Parathyroid adenoma (tissue), 2 donors: ENCODE results near the gene SIX2.
"Not testable (repeated sequence)": the region's sequence is repeated elsewhere in the genome, so short reads cannot be mapped to it uniquely, and the experiment has no call there.

ENCODE experiments used
- H2AFZ ChIP-seq: fragments of 300-600 bp; sonication (generic); one replicate; pipeline ENCODE4 v1.7.0; 2017; ENCODE audit warnings: antibody characterized with exemption, mild to moderate bottlenecking
- H3K27ac ChIP-seq: fragments of 300-600 bp; sonication (generic); one replicate; pipeline ENCODE4 v1.7.0; 2017
- H3K27me3 ChIP-seq: fragments of 300-600 bp; sonication (generic); one replicate; pipeline ENCODE4 v1.7.0; 2017; ENCODE audit warnings: low read length; ENCODE audit not compliant: control insufficient read depth, insufficient read depth
- H3K36me3 ChIP-seq: fragments of 300-600 bp; sonication (generic); one replicate; pipeline ENCODE4 v1.7.0; 2017; ENCODE audit warnings: low read length; ENCODE audit not compliant: control insufficient read depth, insufficient read depth
- H3K4me1 ChIP-seq: fragments of 300-600 bp; sonication (generic); one replicate; pipeline ENCODE4 v1.7.0; 2017; ENCODE audit warnings: control low read depth
- H3K4me2 ChIP-seq: fragments of 300-600 bp; sonication (generic); one replicate; pipeline ENCODE4 v1.7.0; 2017; ENCODE audit warnings: low read length
- H3K4me3 ChIP-seq: fragments of 300-600 bp; sonication (generic); one replicate; pipeline ENCODE4 v1.7.0; 2017; ENCODE audit warnings: low read depth, low read length
- H3K79me2 ChIP-seq: fragments of 300-600 bp; sonication (generic); one replicate; pipeline ENCODE4 v1.7.0; 2017; ENCODE audit warnings: control low read depth
- H3K9ac ChIP-seq: fragments of 300-600 bp; sonication (generic); one replicate; pipeline ENCODE4 v1.7.0; 2017; ENCODE audit warnings: mild to moderate bottlenecking
- H3K9me3 ChIP-seq: fragments of 300-600 bp; sonication (generic); one replicate; pipeline ENCODE4 v1.7.0; 2017; ENCODE audit warnings: low read length; ENCODE audit not compliant: control insufficient read depth
- TF ChIP-seq, protein P1 (sequence below): fragments of 300-600 bp; sonication (generic); IDR thresholded peaks from one replicate; pipeline ENCODE4 v1.7.0; 2017; ENCODE audit warnings: antibody characterized with exemption, mild to moderate bottlenecking
- donor health status: primary hyperparathyroidism.

Gene SIX2

DNA sequence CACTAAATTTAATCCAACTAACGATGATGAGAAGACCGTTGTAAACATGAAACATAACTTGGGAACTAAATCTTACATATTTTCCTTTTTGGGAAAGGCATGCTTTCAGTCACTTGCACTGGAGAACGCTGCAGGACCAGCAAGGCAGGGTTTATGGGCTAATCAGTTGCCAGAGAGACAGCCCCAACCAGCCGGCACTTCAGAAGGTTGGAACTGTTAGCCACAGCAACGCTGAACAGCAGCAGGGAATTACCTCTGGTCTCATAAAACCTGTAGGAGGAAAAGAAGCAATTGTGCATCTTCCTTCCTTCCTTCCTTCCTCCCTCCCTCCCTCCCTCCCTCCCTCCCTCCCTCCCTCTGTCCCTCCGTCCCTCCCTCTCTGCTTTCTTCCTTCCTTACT, 33.9 kb upstream of the SIX2 start:
- H3K79me2 ChIP-seq = no peaks in the 10 kb centered on the region
- H3K4me3 ChIP-seq = no peak overlapping the region
- H3K36me3 ChIP-seq = no peaks in the 10 kb centered on the region
- no peaks in the 10 kb centered on the region for H3K9me3 ChIP-seq
- TF ChIP-seq, protein P1, sequence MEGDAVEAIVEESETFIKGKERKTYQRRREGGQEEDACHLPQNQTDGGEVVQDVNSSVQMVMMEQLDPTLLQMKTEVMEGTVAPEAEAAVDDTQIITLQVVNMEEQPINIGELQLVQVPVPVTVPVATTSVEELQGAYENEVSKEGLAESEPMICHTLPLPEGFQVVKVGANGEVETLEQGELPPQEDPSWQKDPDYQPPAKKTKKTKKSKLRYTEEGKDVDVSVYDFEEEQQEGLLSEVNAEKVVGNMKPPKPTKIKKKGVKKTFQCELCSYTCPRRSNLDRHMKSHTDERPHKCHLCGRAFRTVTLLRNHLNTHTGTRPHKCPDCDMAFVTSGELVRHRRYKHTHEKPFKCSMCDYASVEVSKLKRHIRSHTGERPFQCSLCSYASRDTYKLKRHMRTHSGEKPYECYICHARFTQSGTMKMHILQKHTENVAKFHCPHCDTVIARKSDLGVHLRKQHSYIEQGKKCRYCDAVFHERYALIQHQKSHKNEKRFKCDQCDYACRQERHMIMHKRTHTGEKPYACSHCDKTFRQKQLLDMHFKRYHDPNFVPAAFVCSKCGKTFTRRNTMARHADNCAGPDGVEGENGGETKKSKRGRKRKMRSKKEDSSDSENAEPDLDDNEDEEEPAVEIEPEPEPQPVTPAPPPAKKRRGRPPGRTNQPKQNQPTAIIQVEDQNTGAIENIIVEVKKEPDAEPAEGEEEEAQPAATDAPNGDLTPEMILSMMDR = no peak
- peaks cover 4% of the 10 kb centered on the region for H3K4me1 ChIP-seq
- no peak overlapping the region for H3K4me2 ChIP-seq
- no peak overlapping the region for H3K9ac ChIP-seq
- H3K27ac ChIP-seq = no peak overlapping the region
- H3K27me3 ChIP-seq = no peaks in the 10 kb centered on the region
- no peak overlapping the region for H2AFZ ChIP-seq

DNA sequence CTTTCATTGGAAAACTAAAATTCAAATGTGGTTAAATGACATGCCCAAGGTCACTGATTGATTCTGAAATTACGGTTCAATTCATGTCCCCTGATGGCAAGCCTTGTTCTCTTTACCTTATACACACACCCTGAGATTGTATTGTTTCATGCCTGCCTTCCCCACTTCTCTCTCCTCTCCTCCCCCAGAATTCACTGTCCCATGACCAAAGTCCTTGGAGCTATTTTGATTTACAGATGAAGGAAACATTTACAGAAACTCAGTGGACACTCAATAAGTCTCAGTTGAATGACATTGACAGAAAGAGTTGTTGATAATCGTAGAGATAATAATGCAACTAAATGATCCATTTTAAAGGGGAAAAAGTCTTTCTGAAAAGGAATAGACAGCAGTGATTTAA, 33.1 kb upstream of the SIX2 start:
- Histone ChIP-seq H3K9me3 (no peaks in the 10 kb centered on the region), H3K36me3 (no peaks in the 10 kb centered on the region), H3K4me3 (no peak overlapping the region), H3K4me1 (peaks cover 4% of the 10 kb centered on the region), H3K9ac (no peak overlapping the region), H2AFZ (no peak overlapping the region), H3K27me3 (no peaks in the 10 kb centered on the region), H3K79me2 (no peaks in the 10 kb centered on the region), H3K27ac (no peak overlapping the region), H3K4me2 (no peak overlapping the region)
- TF ChIP-seq, protein P1 = no peak

DNA sequence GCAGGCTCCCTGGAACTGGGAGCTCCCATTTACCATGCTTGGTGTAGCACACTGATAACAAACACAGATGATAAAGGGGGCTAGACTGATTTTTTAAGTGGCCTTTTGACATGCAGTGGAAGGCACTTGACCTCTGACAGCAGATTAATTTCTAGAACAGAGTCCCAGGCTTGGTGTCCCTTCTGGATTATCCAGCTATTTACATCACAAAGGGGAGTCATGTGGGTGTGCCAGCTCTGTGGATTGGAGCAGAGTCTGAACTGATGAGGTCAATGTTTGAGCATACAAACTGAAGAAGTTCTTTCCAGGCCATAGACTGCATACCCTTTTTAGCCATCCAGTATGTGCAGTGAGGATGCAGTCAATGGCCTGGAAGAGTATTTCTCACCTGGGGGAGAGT, 31.5 kb upstream of the SIX2 start:
- TF ChIP-seq, protein P1 = no peak
- Histone ChIP-seq H3K27me3 (no peaks in the 10 kb centered on the region), H3K4me1 (peaks cover 4% of the 10 kb centered on the region), H3K79me2 (no peaks in the 10 kb centered on the region), H3K9me3 (no peaks in the 10 kb centered on the region), H2AFZ (no peak overlapping the region), H3K4me3 (no peak overlapping the region), H3K36me3 (no peaks in the 10 kb centered on the region), H3K27ac (no peak overlapping the region), H3K4me2 (no peak overlapping the region), H3K9ac (no peak overlapping the region)

DNA sequence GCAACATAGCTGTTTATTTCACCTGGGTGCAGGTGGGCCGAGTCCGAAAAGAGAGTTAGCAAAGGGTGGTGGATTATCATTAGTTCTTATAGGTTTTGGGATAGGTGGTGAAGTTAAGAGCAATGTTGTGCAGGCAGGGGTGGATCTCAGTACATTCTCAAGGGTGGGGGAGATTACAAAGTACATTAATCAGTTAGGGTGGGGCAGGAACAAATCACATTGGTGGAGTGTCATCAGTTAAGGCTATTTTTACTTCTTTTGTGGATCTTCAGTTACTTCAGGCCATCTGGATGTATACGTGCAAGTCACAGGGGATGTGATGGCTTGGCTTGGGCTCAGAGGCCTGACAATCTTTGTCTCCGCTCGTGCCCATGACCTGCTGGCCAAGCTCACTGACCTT, 30.6 kb upstream of the SIX2 start:
- H3K27me3 ChIP-seq, H3K4me2 ChIP-seq, H2AFZ ChIP-seq, H3K36me3 ChIP-seq, H3K4me3 ChIP-seq, H3K9me3 ChIP-seq, H3K9ac ChIP-seq, H3K79me2 ChIP-seq, H3K27ac ChIP-seq, H3K4me1 ChIP-seq: not testable (repeated sequence)

DNA sequence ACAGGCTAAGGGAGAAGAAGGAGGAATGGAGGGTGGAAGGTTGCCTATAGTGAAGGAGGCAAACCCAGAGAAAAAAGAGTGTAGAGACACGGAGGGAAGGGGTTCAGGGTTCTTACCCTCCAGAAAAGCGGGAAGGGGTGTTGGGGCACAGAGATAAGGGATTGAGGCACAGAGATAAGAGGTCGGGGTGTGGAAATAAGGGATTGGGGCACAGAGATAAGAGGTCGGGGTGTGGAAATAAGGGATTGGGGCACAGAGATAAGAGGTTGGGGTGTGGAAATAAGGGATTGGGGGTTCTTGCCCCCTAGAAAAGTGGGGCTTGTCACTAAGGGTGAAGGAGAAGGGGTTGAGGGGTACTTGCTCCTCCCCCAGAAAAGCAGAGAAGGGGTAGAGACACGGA, 29.6 kb upstream of the SIX2 start:
- not testable (repeated sequence) for H3K9ac ChIP-seq, H3K4me1 ChIP-seq, H3K27ac ChIP-seq, H3K79me2 ChIP-seq, H3K4me2 ChIP-seq, H2AFZ ChIP-seq, H3K27me3 ChIP-seq, H3K4me3 ChIP-seq, H3K9me3 ChIP-seq, H3K36me3 ChIP-seq

DNA sequence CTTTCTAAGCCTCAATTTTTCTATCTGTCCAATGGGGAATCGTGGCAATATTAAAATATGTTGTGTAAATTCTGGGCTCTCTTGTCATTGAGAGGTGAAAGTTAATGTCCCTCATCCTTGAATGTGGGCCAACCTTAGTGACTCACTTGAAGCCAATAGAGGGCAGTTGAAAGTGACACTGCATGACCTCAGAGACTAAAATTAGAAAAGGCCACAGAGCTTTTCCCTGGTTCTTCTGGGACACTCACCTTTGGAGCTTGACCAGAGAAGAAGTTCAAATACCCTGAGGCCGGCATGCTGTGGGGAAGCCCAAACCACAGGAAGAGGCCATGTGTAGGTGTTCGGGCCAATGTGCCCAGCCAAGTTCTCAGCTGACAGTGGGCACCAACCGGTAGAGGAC, 24.1 kb upstream of the SIX2 start:
- no peak overlapping the region for H3K27ac ChIP-seq
- no peaks in the 10 kb centered on the region for H3K36me3 ChIP-seq
- H3K4me1 ChIP-seq = no peaks in the 10 kb centered on the region
- H2AFZ ChIP-seq = no peak overlapping the region
- H3K4me2 ChIP-seq = no peak overlapping the region
- no peaks in the 10 kb centered on the region for H3K27me3 ChIP-seq
- H3K4me3 ChIP-seq = no peak overlapping the region
- TF ChIP-seq, protein P1 = no peak
- H3K9me3 ChIP-seq = no peaks in the 10 kb centered on the region
- H3K79me2 ChIP-seq = no peaks in the 10 kb centered on the region
- no peak overlapping the region for H3K9ac ChIP-seq
